ENCODE measurements around the gene TMEM74B.

DNA sequence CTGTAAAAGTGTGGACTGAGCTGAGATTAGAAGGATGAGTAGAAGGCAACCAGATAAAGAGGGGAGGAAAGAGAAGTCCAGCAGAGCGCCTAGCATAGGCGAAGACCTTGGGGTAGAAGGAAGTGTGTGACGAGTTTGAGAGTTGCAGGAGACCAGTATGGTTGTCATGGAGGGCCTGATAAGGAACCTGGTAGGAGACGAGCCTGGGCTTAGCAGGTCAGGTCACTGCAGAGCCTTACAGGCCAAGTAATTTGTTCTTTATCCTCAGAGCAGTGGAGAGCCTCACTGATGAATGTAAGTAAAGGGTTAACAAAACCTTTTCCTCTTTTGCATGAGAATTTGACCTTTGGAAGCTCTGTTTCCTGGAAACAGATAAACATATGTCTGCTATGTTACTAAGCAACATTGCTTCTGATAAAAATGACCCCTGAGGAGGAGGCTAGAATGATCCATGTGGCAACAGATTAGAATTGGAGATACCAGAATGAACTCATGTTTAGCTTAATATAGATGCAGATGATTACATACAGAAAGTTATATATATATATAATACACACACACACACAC lies 2.9 kb upstream of the TMEM74B start:
- TF ChIP-seq EZH2phosphoT487 (IDR thresholded peaks at IDR 0.05; ENCODE audit: borderline replicate concordance, low read depth, low read length) = no peak
- TF ChIP-seq, protein P1, sequence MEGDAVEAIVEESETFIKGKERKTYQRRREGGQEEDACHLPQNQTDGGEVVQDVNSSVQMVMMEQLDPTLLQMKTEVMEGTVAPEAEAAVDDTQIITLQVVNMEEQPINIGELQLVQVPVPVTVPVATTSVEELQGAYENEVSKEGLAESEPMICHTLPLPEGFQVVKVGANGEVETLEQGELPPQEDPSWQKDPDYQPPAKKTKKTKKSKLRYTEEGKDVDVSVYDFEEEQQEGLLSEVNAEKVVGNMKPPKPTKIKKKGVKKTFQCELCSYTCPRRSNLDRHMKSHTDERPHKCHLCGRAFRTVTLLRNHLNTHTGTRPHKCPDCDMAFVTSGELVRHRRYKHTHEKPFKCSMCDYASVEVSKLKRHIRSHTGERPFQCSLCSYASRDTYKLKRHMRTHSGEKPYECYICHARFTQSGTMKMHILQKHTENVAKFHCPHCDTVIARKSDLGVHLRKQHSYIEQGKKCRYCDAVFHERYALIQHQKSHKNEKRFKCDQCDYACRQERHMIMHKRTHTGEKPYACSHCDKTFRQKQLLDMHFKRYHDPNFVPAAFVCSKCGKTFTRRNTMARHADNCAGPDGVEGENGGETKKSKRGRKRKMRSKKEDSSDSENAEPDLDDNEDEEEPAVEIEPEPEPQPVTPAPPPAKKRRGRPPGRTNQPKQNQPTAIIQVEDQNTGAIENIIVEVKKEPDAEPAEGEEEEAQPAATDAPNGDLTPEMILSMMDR (conservative IDR thresholded peaks at IDR 0.05; ENCODE audit: low read length) = no peak

All from OCI-LY7 (cell line).